Measurements from ENCODE around the gene EMP2.

- TF ChIP-seq CTCF (conservative IDR thresholded peaks at IDR 0.05; ENCODE audit: low read depth, low read length) (no peak), RFX5 (IDR thresholded peaks at IDR 0.05; ENCODE audit: low read depth, low read length) (no peak), USF2 (IDR thresholded peaks at IDR 0.05; ENCODE audit: low read depth, low read length) (no peak), POLR2A (IDR thresholded peaks at IDR 0.05; ENCODE audit: low read depth, low read length) (no peak)
Observed at GRCh38 chr16:10525214-10525825, 55.1 kb downstream of the EMP2 start.
